ENCODE results near the gene GPR152.

DNA sequence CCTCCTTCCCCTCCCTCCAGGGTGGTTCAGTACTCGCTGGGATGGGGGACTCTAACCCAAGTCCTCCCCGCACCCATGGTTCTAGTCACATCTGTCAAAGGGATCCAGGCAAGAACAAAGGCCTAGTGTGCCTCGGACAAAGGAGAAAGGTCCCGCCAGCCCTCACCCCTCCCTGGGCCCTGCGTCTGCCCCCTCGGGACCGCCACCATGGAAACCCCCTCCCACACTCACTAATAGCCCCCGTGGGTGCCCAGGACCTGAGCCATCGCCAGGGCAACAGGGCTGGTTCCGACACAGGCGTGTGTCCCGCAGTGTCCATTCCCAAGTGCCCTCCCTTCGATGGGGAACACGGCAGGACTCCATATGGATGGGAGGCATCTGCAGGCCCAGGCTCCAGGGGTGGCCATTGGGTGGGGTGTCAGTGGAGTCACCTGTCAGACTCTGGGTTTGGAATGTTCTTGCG is 42.1 kb downstream of the GPR152 start:
- TF ChIP-seq EP300 (IDR thresholded peaks at IDR 0.05) = no peak
- TF ChIP-seq, protein P1, sequence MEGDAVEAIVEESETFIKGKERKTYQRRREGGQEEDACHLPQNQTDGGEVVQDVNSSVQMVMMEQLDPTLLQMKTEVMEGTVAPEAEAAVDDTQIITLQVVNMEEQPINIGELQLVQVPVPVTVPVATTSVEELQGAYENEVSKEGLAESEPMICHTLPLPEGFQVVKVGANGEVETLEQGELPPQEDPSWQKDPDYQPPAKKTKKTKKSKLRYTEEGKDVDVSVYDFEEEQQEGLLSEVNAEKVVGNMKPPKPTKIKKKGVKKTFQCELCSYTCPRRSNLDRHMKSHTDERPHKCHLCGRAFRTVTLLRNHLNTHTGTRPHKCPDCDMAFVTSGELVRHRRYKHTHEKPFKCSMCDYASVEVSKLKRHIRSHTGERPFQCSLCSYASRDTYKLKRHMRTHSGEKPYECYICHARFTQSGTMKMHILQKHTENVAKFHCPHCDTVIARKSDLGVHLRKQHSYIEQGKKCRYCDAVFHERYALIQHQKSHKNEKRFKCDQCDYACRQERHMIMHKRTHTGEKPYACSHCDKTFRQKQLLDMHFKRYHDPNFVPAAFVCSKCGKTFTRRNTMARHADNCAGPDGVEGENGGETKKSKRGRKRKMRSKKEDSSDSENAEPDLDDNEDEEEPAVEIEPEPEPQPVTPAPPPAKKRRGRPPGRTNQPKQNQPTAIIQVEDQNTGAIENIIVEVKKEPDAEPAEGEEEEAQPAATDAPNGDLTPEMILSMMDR (IDR thresholded peaks at IDR 0.05) = no peak

All from sigmoid colon (tissue), 4 donors.